Left ventricle myocardium superior (tissue), 1 donor: ENCODE results near the gene IL2RA. TPM values are rescaled to one million over a fixed set of nuclear protein-coding genes. Genes with fewer than 3 reads are reported as not detected.
"Not testable (repeated sequence)": the region's sequence is repeated elsewhere in the genome, so short reads cannot be mapped to it uniquely, and the experiment has no call there.

Experiments used
- ATAC-seq: fragments of 200-7000 bp; cut with Tn5 transposase; one replicate; pipeline ENCODE4 v1.9.1; 2020; ENCODE audit warnings: mild to moderate bottlenecking, moderate library complexity
- DNase-seq: peaks from one replicate; pipeline ENCODE4 v3.0.0-alpha.2; 2020
- intact Hi-C: fragments of 100-400 bp; cut with micrococcal nuclease; formaldehyde crosslinking; loops from one replicate; pipeline ENCODE4 v1.11.0; 2022
- total RNA-seq: library from RNA; stranded (reverse); fragmentation: NEBNext Ultra II Directional; extraction: Animal tissue kit (Norgen Biotek cat#: 25700); gene quantifications from one replicate; pipeline ENCODE4 v1.2.1, GENCODE V29; 2021
- donor health status: DM: no; HTN: yes; CAD: no; lungs with severe emphysema.

IL2RA gene
- total RNA-seq, 1 donor from 2014 or later, result 1.5 TPM

GRCh38 chr10:6045878-6046772 is 16.0 kb downstream of the IL2RA start:
- intact Hi-C loops, result no loop called here
- no peak for ATAC-seq
- no peak for DNase-seq

- no peak for DNase-seq
- intact Hi-C loops, result no loop called here
- ATAC-seq, result no peak
These were observed 16.8 kb downstream of the IL2RA start for GRCh38 chr10:6045314-6045848.

- DNase-seq (no peak), ATAC-seq (no peak)
- intact Hi-C loops, result no loop called here
These were observed 17.3 kb downstream of the IL2RA start for GRCh38 chr10:6044751-6045313.

- intact Hi-C loops, result no loop called here
- ATAC-seq, result no peak
- DNase-seq, result no peak
These were observed 18.1 kb downstream of the IL2RA start for GRCh38 chr10:6044060-6044459.

- intact Hi-C loops, ATAC-seq, DNase-seq: not testable (repeated sequence)
These were observed 18.8 kb downstream of the IL2RA start for GRCh38 chr10:6043377-6043776.

GRCh38 chr10:6040205-6040604 is 22.0 kb downstream of the IL2RA start:
- DNase-seq (no peak), ATAC-seq (no peak)
- intact Hi-C loops, result no loop called here

GRCh38 chr10:6039711-6040110 is 22.5 kb downstream of the IL2RA start:
- DNase-seq (no peak), ATAC-seq (no peak)
- intact Hi-C loops, result no loop called here

- intact Hi-C loops, result no loop called here
- ATAC-seq, result no peak
- DNase-seq, result no peak
These were observed 24.0 kb downstream of the IL2RA start for GRCh38 chr10:6038071-6038631.

GRCh38 chr10:6037422-6037821 is 24.7 kb downstream of the IL2RA start:
- DNase-seq (no peak), ATAC-seq (no peak)
- intact Hi-C loops, result no loop called here

- DNase-seq, result no peak
- intact Hi-C loops, result no loop called here
- no peak for ATAC-seq
These were observed 25.3 kb downstream of the IL2RA start for GRCh38 chr10:6036861-6037321.

- intact Hi-C loops, result no loop called here
- no peak for ATAC-seq
- DNase-seq, result no peak
These were observed 26.1 kb downstream of the IL2RA start for GRCh38 chr10:6035931-6036575.

- no peak for ATAC-seq
- intact Hi-C loops, result no loop called here
- no peak for DNase-seq
These were observed 26.9 kb downstream of the IL2RA start for GRCh38 chr10:6035101-6035834.

- ATAC-seq (no peak), DNase-seq (no peak)
- intact Hi-C loops, result no loop called here
These were observed 27.8 kb downstream of the IL2RA start for GRCh38 chr10:6034371-6034770.

- intact Hi-C loops, result no loop called here
- peak; percentile 64 for ATAC-seq
These were observed 28.2 kb downstream of the IL2RA start for GRCh38 chr10:6033954-6034353.

GRCh38 chr10:6030940-6031339 is 31.2 kb downstream of the IL2RA start:
- ATAC-seq, result no peak
- no peak for DNase-seq
- intact Hi-C loops, result no loop called here

More at GRCh38 chr10:6033954-6034353, 28.2 kb downstream of the IL2RA start:
- no peak for DNase-seq

GRCh38 chr10:6030217-6030616 is 31.9 kb downstream of the IL2RA start:
- intact Hi-C loops, result no loop called here
- DNase-seq (no peak), ATAC-seq (no peak)

- no peak for ATAC-seq
- DNase-seq, result no peak
- intact Hi-C loops, result no loop called here
These were observed 34.2 kb downstream of the IL2RA start for GRCh38 chr10:6027929-6028328.

- intact Hi-C loops, result no loop called here
- no peak for ATAC-seq
- DNase-seq, result no peak
These were observed 36.4 kb downstream of the IL2RA start for GRCh38 chr10:6025683-6026255.

GRCh38 chr10:6024334-6024682 is 37.9 kb downstream of the IL2RA start:
- intact Hi-C loops, result no loop called here
- DNase-seq (no peak), ATAC-seq (no peak)
